OCI-LY3 (cell line): ENCODE results near the gene GNG12.

Experiments used
- CTCF ChIP-seq: fragments of 200-600, 300-600 bp; sonication (generic); IDR thresholded peaks from 2 replicates; pipeline ENCODE4 v1.5.1; 2014; ENCODE audit warnings: antibody characterized with exemption, low read length, low read depth
- EZH2phosphoT487 ChIP-seq: fragments of 200-600 bp; shearing (Covaris generic); IDR thresholded peaks from 2 replicates; pipeline ENCODE4 v1.6.1; 2018; ENCODE audit warnings: antibody characterized with exemption, mixed run types, low read depth

GRCh38 chr1:67721112-67721511 lies 112.2 kb downstream of the GNG12 start:
- TF ChIP-seq CTCF (no peak), EZH2phosphoT487 (no peak)
